Stimulated activated naive CD8-positive, alpha-beta T cell treated with anti-CD3 and anti-CD28 coated beads, Interleukin-15, amount 100 ng/mL, for 72 hours (primary cell): ENCODE data around the gene ISL1.

ENCODE experiments used
- ATAC-seq: fragments of 150-1000 bp; cut with Tn5 transposase; 2 replicates; pipeline ENCODE4 v1.10.0; 2021; ENCODE audit warnings: mild to moderate bottlenecking, moderate library complexity
- DNase-seq, 2 donors: peaks; one replicate each; pipeline ENCODE4 v3.0.0; 2021 to 2022
- H3K27ac Mint-ChIP-seq, 2 donors: one replicate each; pipeline ENCODE4 v1.8.0; 2022; ENCODE audit warnings: mild to moderate bottlenecking in 2 of 2, mixed read lengths in 2 of 2, moderate library complexity in 2 of 2
- H3K27me3 Mint-ChIP-seq: one replicate; pipeline ENCODE4 v1.8.0; 2022; ENCODE audit warnings: mixed read lengths
- H3K4me1 Mint-ChIP-seq: one replicate; pipeline ENCODE4 v1.8.0; 2022; ENCODE audit warnings: mild to moderate bottlenecking, mixed read lengths
- H3K4me3 Mint-ChIP-seq, 2 donors: one replicate each; pipeline ENCODE4 v1.8.0; 2022; ENCODE audit warnings: mild to moderate bottlenecking in 2 of 2, mixed read lengths in 2 of 2, moderate library complexity in 1 of 2
- H3K9me3 Mint-ChIP-seq, 2 donors: one replicate each; pipeline ENCODE4 v1.8.0; 2022; ENCODE audit warnings: mixed read lengths in 2 of 2

ISL1 gene

GRCh38 chr5:51381761-51382474 lies 1.3 kb upstream of the ISL1 start:
- Mint-ChIP-seq H3K9me3 (peaks cover 0 to 4% of the 10 kb centered on the region in 2 donors), H3K27me3 (peaks cover 99% of the 10 kb centered on the region), H3K4me1 (peaks cover 39% of the 10 kb centered on the region), H3K27ac (no peak overlapping the region), H3K4me3 (peak overlapping the region; percentile 14 to 17)
- no peak for ATAC-seq
- no peak for DNase-seq

DNA sequence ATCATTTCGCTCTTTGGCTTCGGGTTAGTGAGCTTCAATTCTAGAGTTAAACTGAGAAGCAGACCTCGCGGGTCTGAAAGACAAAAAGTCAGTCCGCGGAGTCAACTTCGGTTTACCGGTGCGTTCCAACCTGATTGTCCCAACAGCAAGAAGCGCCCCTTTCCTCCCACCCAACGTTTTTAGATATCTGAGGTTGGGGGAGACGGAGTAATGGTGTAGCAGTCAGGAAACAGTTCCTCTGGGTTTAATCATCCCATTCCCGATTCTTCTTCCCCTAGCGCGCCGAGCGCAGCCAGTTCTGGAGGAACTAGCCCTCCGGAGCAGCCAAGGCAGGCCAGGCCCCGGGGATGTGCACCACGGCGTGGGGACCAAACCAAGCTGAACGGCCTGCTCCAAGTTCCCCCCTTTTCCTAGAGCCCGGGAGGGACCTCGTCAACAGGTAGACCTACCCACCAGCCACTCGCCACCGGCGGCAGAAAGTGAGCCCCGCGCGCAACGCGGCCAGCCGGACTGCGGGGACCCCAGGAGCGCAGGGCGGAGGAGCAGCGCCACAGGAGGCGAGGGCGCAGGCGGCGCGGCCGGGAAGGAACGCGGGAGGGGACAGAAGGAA lies 622 bp upstream of the ISL1 start:
- Mint-ChIP-seq H3K27me3 (peaks cover 99% of the 10 kb centered on the region), H3K27ac (no peak overlapping the region), H3K9me3 (peaks cover 0 to 4% of the 10 kb centered on the region in 2 donors), H3K4me3 (peak overlapping the region; percentile 43 to 56), H3K4me1 (peaks cover 42% of the 10 kb centered on the region)
- DNase-seq = no peak
- ATAC-seq = no peak

DNA sequence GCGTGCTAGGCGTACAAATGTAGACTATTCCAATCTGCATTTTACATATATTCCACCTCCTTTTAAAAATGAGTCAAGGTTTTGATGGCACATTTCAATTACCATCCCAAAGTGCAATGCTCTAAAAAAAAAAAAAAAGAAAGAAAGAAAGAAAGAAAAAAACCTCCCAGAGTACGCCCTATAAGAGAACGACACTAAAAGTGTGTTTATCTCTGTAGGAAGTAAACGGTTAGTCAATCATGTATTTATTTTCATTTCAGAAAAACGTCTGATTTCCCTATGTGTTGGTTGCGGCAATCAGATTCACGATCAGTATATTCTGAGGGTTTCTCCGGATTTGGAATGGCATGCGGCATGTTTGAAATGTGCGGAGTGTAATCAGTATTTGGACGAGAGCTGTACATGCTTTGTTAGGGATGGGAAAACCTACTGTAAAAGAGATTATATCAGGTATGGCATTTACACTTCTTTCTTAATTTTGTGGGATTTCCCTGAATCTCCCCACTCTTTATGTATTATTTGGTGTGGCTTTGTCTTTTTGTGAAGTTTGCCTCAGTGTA lies 1.1 kb downstream of the ISL1 start:
- ATAC-seq (no peak), DNase-seq (no peak)
- no peak overlapping the region for H3K4me3 Mint-ChIP-seq
- no peak overlapping the region for H3K27ac Mint-ChIP-seq
- H3K9me3 Mint-ChIP-seq = no peaks in the 10 kb centered on the region
- peaks cover 99% of the 10 kb centered on the region for H3K27me3 Mint-ChIP-seq
- H3K4me1 Mint-ChIP-seq = peaks cover 29% of the 10 kb centered on the region

DNA sequence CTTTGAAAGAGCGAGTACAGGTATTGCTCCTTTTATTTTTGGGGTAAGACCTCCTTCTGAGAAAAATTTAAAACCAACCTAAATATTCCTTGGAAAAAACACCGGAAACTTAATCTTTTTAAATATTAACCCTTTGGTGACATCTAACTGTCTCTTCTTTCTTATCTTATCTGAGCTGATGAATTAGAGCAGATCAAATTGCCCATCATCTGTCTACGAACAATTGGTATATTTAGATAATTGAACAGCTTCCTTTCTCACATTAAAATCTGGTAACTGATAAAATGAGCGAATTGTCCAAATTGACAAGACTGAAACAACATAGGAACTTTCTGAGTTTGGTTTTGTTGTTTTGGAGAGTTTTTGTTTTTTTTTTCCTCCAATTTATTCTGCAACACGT lies 2.0 kb downstream of the ISL1 start:
- no peak for DNase-seq
- peaks cover 99% of the 10 kb centered on the region for H3K27me3 Mint-ChIP-seq
- no peak for ATAC-seq
- H3K4me1 Mint-ChIP-seq = peaks cover 24% of the 10 kb centered on the region
- no peak overlapping the region for H3K27ac Mint-ChIP-seq
- no peak overlapping the region for H3K4me3 Mint-ChIP-seq
- H3K9me3 Mint-ChIP-seq = no peaks in the 10 kb centered on the region

- Mint-ChIP-seq H3K9me3 (peaks cover 0 to 9% of the 10 kb centered on the region in 2 donors), H3K27ac (no peak overlapping the region), H3K4me1 (peaks cover 16% of the 10 kb centered on the region), H3K4me3 (peak overlapping the region in 1 of 2 donors; percentile 8), H3K27me3 (peaks cover 96% of the 10 kb centered on the region)
- ATAC-seq (no peak), DNase-seq (no peak)
Observed at GRCh38 chr5:51386916-51387883, 4.0 kb downstream of the ISL1 start.

- ATAC-seq = no peak
- Mint-ChIP-seq H3K4me1 (peaks cover 15% of the 10 kb centered on the region), H3K9me3 (peaks cover 0 to 9% of the 10 kb centered on the region in 2 donors), H3K4me3 (no peak overlapping the region), H3K27me3 (peaks cover 96% of the 10 kb centered on the region), H3K27ac (no peak overlapping the region)
- no peak for DNase-seq
Observed at GRCh38 chr5:51387884-51388275, 4.6 kb downstream of the ISL1 start.

GRCh38 chr5:51388488-51389287 lies 5.4 kb downstream of the ISL1 start:
- Mint-ChIP-seq H3K4me1 (peaks cover 8% of the 10 kb centered on the region), H3K9me3 (peaks cover 0 to 9% of the 10 kb centered on the region in 2 donors), H3K27ac (no peak overlapping the region), H3K4me3 (no peak overlapping the region), H3K27me3 (peaks cover 89% of the 10 kb centered on the region)
- ATAC-seq = no peak
- no peak for DNase-seq

DNA sequence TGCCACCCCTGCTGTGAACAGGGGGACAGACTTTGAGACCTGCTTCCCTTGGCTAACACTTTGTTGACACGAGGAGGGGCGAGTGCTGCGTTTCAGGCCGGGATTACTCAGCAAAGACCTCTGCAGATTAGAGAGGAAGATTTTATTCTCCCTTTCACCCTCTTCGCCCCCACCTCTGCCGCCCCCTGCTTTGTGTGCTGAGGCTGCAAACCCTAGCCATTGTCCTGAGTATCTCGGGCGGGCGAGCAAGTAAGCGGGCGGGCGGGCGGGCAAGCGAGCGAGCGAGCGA lies 6.0 kb downstream of the ISL1 start:
- Mint-ChIP-seq H3K27ac (no peak overlapping the region), H3K4me1 (peaks cover 8% of the 10 kb centered on the region), H3K4me3 (no peak overlapping the region), H3K9me3 (peaks cover 0 to 9% of the 10 kb centered on the region in 2 donors), H3K27me3 (peaks cover 84% of the 10 kb centered on the region)
- DNase-seq (no peak), ATAC-seq (no peak)

DNA sequence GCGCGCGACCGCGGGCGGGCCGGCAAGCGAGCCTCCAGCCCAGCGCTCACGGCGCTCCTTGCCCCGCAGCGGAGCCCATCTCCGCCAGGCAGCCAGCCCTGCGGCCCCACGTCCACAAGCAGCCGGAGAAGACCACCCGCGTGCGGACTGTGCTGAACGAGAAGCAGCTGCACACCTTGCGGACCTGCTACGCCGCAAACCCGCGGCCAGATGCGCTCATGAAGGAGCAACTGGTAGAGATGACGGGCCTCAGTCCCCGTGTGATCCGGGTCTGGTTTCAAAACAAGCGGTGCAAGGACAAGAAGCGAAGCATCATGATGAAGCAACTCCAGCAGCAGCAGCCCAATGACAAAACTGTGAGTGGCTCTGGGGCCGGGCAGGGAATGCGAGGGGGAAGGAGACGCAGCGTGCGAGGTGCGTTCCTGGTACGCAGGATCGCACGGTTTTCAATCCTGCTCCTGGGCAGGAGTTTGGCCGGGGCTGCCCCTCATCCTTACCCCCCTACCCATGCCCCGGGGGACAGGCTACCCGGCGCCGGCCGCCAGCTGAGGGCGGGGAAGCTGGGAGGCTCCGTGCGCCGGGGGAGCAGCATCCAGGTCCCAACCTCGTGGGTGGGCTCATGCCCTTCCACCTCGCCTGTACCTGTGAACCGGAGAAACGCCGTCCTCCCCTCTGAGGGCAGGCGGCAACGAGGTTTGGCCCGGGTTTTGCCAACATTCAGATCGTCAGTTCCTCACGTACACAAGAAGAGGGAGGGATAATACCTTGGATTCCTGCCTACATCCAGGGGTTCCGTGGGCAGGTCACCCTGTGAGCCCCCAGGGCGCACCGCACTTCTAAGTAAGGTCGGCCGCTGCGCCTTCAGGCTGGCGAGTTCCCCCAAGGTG lies 6.6 kb downstream of the ISL1 start:
- DNase-seq (no peak), ATAC-seq (no peak)
- peaks cover 78% of the 10 kb centered on the region for H3K27me3 Mint-ChIP-seq
- H3K4me3 Mint-ChIP-seq = no peak overlapping the region
- peaks cover 8% of the 10 kb centered on the region for H3K4me1 Mint-ChIP-seq
- H3K9me3 Mint-ChIP-seq = peaks cover 0 to 9% of the 10 kb centered on the region in 2 donors
- H3K27ac Mint-ChIP-seq = no peak overlapping the region

GRCh38 chr5:51391175-51391574 lies 7.9 kb downstream of the ISL1 start:
- Mint-ChIP-seq H3K27me3 (peaks cover 77% of the 10 kb centered on the region), H3K4me1 (peaks cover 8% of the 10 kb centered on the region), H3K27ac (no peak overlapping the region), H3K9me3 (peaks cover 3 to 14% of the 10 kb centered on the region in 2 donors), H3K4me3 (no peak overlapping the region)
- DNase-seq = no peak
- no peak for ATAC-seq

GRCh38 chr5:51392689-51393199 lies 9.5 kb downstream of the ISL1 start:
- DNase-seq (no peak), ATAC-seq (no peak)
- Mint-ChIP-seq H3K9me3 (peaks cover 5 to 17% of the 10 kb centered on the region in 2 donors), H3K4me3 (no peak overlapping the region), H3K4me1 (peaks cover 2% of the 10 kb centered on the region), H3K27me3 (peaks cover 77% of the 10 kb centered on the region), H3K27ac (no peak overlapping the region)

DNA sequence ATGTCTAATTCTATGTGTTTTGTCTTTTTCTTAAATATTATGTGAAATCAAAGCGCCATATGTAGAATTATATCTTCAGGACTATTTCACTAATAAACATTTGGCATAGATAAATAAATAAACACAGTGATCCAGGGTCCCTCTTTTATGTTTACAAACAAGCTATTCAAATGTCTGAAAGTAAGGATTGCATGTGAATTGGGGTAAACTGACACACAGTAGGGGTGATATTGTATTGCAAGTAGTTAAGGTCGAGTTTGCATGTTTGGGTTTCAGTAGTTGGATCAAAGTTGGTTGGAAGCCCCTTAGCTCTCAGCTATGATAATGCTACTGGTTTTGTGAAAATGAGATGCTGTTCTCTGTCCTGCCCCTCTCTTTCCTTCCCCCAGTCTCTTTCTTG lies 11.4 kb downstream of the ISL1 start:
- H3K4me3 Mint-ChIP-seq = no peak overlapping the region
- no peaks in the 10 kb centered on the region for H3K4me1 Mint-ChIP-seq
- DNase-seq (no peak), ATAC-seq (no peak)
- peaks cover 76% of the 10 kb centered on the region for H3K27me3 Mint-ChIP-seq
- H3K27ac Mint-ChIP-seq = no peak overlapping the region
- H3K9me3 Mint-ChIP-seq = peaks cover 5 to 17% of the 10 kb centered on the region in 2 donors

- peaks cover 5 to 17% of the 10 kb centered on the region in 2 donors for H3K9me3 Mint-ChIP-seq
- H3K4me3 Mint-ChIP-seq = no peak overlapping the region
- DNase-seq = no peak
- H3K27me3 Mint-ChIP-seq = peaks cover 76% of the 10 kb centered on the region
- peak overlapping the region in 1 of 2 donors; percentile 78 for H3K27ac Mint-ChIP-seq
- no peaks in the 10 kb centered on the region for H3K4me1 Mint-ChIP-seq
- no peak for ATAC-seq
Observed at GRCh38 chr5:51395245-51395644, 12.0 kb downstream of the ISL1 start.
